Ectodermal cell (in vitro differentiated cells): ENCODE data around the gene SARM1.

ENCODE experiments used
- H3K27ac ChIP-seq: 2 replicates; pipeline ENCODE4 v1.7.0; 2013; ENCODE audit warnings: mild to moderate bottlenecking, low read depth, low read length; ENCODE audit not compliant: insufficient read depth, poor library complexity, severe bottlenecking
- H3K27me3 ChIP-seq: 2 replicates; pipeline ENCODE4 v1.7.0; 2013; ENCODE audit warnings: mild to moderate bottlenecking, low read length; ENCODE audit not compliant: insufficient read depth, control insufficient read depth, poor library complexity, severe bottlenecking
- H3K36me3 ChIP-seq: one replicate; pipeline ENCODE4 v1.7.0; 2013; ENCODE audit warnings: low read length; ENCODE audit not compliant: control insufficient read depth, insufficient read depth
- H3K4me1 ChIP-seq: one replicate; pipeline ENCODE4 v1.7.0; 2013; ENCODE audit warnings: low read length; ENCODE audit not compliant: control insufficient read depth, insufficient read depth
- H3K4me3 ChIP-seq: 2 replicates; pipeline ENCODE4 v1.7.0; 2013; ENCODE audit warnings: low read depth, low read length, control low read depth; ENCODE audit not compliant: insufficient read depth
- H3K9me3 ChIP-seq: 2 replicates; pipeline ENCODE4 v1.7.0; 2013; ENCODE audit warnings: mild to moderate bottlenecking, low read length, moderate library complexity; ENCODE audit not compliant: control insufficient read depth
- WGBS, 2 experiments: methylation state at CpG; one replicate each; pipeline ENCODE4 v1.1.7; 2013; ENCODE audit warnings: missing lambda C conversion rate in 2 of 2; 5-methylcytosine and 5-hydroxymethylcytosine counted together

SARM1 gene

GRCh38 chr17:28368306-28368831, 3.1 kb upstream of the SARM1 start:
- Histone ChIP-seq H3K27me3 (peaks cover 17% of the 10 kb centered on the region), H3K36me3 (no peaks in the 10 kb centered on the region), H3K4me3 (no peak overlapping the region), H3K9me3 (no peaks in the 10 kb centered on the region), H3K4me1 (peaks cover 13% of the 10 kb centered on the region), H3K27ac (no peak overlapping the region)
- whole genome bisulfite sequencing, 2 experiments = 90 to 96% methylated on average over 5 of the region's 5 CpGs

GRCh38 chr17:28368915-28369683, 2.4 kb upstream of the SARM1 start:
- Histone ChIP-seq H3K4me1 (peaks cover 13% of the 10 kb centered on the region), H3K36me3 (no peaks in the 10 kb centered on the region), H3K27me3 (peaks cover 24% of the 10 kb centered on the region), H3K27ac (no peak overlapping the region), H3K4me3 (no peak overlapping the region), H3K9me3 (no peaks in the 10 kb centered on the region)
- 92 to 95% methylated on average over 23 of the region's 23 CpGs for WGBS, 2 experiments

DNA sequence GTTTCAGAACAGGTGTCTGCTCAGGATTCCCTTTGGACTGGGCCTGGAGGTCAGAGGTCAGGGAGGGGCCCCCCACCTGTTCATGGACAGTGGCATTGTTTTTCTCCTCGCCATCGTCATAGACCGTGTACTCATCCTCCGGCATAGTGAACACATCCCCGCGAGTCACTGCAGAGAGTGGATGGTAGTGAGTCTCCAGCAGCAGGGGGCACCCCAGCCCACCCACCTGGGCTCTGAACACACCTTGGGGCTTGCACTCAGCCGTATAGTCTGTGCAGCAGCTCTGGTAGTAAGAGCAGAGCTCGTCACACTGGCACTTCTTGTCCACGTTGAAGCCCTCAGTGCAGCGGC, 1.8 kb upstream of the SARM1 start:
- peaks cover 13% of the 10 kb centered on the region for H3K4me1 ChIP-seq
- H3K36me3 ChIP-seq = no peaks in the 10 kb centered on the region
- H3K4me3 ChIP-seq = no peak overlapping the region
- no peaks in the 10 kb centered on the region for H3K9me3 ChIP-seq
- 83 to 87% methylated on average over 10 of the region's 10 CpGs for WGBS, 2 experiments
- peaks cover 30% of the 10 kb centered on the region for H3K27me3 ChIP-seq
- no peak overlapping the region for H3K27ac ChIP-seq

DNA sequence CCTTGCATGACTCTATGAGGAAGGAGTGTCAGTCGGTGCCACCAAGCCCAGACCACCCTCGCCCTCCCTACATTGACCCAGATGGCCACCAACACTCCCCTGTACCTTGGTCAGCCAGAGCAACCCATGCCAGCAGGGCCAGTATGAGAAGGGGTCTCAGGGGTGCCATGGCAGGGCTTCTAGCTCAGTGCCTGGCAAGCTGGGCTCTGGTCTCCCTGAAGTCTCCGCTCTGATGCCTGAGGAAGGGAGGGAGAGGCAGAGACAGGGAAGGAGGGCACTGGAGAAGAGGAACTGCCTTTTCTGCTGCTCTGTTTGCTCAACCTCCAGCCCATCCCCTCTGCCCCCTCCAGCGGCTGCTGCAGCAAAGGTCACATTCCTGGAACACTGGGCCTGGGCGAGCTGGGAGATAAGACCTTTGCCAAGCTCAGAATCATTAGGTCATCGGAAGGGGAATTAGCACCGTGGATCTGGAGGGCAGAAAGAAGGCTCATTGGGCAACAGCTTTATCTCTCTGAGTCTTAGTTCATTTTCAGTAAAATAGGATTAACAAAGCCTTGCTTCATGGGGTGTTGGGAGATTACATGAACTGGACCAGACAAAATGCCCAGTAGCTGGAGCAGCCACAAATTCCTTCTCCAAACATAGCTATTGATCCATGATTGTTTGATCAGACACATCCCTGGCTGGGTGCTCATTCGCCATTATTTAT, 1.3 kb upstream of the SARM1 start, which contains the start of gene VTN:
TSS of gene VTN (minus strand) at position 273 of the 709 bp plus-strand sequence. CDS start at position 169, 104 bp downstream.
- no peak within 1 kb of the TSS for H3K4me3 ChIP-seq
- peaks cover 13% of the 10 kb centered on the region for H3K4me1 ChIP-seq
- H3K9me3 ChIP-seq = no peaks in the 10 kb centered on the region
- H3K27ac ChIP-seq = peak within 1 kb of the TSS; percentile 56
- H3K27me3 ChIP-seq = peaks cover 34% of the 10 kb centered on the region
- 50 to 55% methylated on average over 8 of the region's 8 CpGs for WGBS, 2 experiments
- H3K36me3 ChIP-seq = no peaks in the 10 kb centered on the region

DNA sequence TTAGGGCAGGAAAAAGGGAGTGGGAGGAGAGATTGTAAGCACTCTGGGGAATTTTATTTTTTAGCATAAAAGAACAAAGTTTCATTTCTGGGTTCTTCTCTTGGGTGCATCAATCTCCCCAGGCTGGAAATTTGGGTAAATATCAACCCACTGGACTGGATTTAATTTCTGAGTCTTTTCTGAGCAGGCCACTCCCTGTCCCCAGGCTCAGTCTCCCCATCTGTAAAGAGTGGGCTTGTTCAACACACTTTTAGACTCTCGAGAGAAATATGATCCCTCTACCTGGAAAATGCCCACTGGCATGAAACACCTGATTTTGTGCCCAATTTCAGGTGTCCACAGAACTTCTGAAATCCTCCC, 770 bp upstream of the SARM1 start:
- WGBS, 2 experiments = 88 to 96% methylated on average over 1 of the region's 1 CpG
- Histone ChIP-seq H3K27ac (peak overlapping the region; percentile 56), H3K36me3 (no peaks in the 10 kb centered on the region), H3K27me3 (peaks cover 34% of the 10 kb centered on the region), H3K4me3 (no peak overlapping the region), H3K4me1 (peaks cover 13% of the 10 kb centered on the region), H3K9me3 (no peaks in the 10 kb centered on the region)

DNA sequence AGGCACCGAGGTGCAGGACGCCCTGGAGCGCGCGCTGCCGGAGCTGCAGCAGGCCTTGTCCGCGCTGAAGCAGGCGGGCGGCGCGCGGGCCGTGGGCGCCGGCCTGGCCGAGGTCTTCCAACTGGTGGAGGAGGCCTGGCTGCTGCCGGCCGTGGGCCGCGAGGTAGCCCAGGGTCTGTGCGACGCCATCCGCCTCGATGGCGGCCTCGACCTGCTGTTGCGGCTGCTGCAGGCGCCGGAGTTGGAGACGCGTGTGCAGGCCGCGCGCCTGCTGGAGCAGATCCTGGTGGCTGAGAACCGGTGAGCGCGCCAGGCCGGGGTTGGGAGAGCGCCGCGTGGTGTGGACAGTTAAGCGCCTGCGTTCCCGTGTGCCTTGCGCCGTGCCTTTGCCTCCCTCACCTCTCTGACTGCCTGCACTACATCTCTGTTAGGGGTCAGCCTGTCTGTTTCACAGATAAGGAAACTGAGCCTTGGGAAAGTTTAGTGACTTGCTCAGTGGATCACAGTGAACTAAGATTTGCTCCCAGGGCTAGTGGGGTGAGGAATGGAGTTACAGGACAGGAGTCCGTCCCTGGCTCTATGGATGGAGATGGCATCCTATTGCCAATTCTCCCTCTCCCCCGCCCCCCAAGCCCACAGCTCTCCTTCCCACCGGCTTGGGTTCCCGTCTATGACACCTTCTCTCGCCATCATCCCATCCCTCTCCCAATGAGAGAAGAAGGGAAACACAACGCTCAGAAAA, 880 bp downstream of the SARM1 start:
- Histone ChIP-seq H3K4me1 (peaks cover 13% of the 10 kb centered on the region), H3K4me3 (peak overlapping the region; percentile 46), H3K36me3 (no peaks in the 10 kb centered on the region), H3K27me3 (peaks cover 34% of the 10 kb centered on the region), H3K27ac (no peak overlapping the region), H3K9me3 (no peaks in the 10 kb centered on the region)
- 12 to 14% methylated on average over 53 of the region's 53 CpGs for WGBS, 2 experiments

DNA sequence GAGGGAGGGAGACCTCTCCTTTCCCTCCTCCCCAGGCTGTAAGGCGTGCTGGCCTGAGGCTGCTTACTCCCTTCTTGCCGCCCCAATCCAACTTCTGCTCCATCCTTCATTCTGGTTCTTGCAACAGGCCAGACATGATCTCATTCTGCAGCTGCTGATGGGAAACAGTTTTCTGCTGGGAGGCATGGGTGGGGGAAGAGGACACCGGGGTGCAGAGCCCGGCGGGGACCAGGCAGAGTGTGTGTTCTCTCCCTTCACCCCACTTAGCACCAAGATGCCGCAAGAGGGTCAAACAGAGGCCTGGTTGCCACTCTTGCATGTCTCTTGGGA, 1.4 kb downstream of the SARM1 start:
- Histone ChIP-seq H3K36me3 (no peaks in the 10 kb centered on the region), H3K9me3 (no peaks in the 10 kb centered on the region), H3K27me3 (peaks cover 34% of the 10 kb centered on the region), H3K4me3 (no peak overlapping the region), H3K4me1 (peaks cover 13% of the 10 kb centered on the region), H3K27ac (no peak overlapping the region)
- 90% methylated on average over 6 of the region's 6 CpGs for WGBS, 2 experiments

GRCh38 chr17:28379814-28380801, 8.6 kb downstream of the SARM1 start:
- H3K27me3 ChIP-seq = peaks cover 57% of the 10 kb centered on the region
- no peak overlapping the region for H3K4me3 ChIP-seq
- H3K9me3 ChIP-seq = no peaks in the 10 kb centered on the region
- no peaks in the 10 kb centered on the region for H3K4me1 ChIP-seq
- H3K36me3 ChIP-seq = no peaks in the 10 kb centered on the region
- WGBS, 2 experiments = 89 to 90% methylated on average over 10 of the region's 10 CpGs
- H3K27ac ChIP-seq = no peak overlapping the region

DNA sequence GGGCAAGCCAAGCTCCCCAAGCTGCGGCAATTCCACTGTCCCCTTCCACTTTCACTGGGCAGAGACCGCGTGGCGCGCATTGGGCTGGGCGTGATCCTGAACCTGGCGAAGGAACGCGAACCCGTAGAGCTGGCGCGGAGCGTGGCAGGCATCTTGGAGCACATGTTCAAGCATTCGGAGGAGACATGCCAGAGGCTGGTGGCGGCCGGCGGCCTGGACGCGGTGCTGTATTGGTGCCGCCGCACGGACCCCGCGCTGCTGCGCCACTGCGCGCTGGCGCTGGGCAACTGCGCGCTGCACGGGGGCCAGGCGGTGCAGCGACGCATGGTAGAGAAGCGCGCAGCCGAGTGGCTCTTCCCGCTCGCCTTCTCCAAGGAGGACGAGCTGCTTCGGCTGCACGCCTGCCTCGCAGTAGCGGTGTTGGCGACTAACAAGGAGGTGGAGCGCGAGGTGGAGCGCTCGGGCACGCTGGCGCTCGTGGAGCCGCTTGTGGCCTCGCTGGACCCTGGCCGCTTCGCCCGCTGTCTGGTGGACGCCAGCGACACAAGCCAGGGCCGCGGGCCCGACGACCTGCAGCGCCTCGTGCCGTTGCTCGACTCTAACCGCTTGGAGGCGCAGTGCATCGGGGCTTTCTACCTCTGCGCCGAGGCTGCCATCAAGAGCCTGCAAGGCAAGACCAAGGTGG, 9.8 kb downstream of the SARM1 start:
- Histone ChIP-seq H3K4me1 (no peaks in the 10 kb centered on the region), H3K9me3 (no peaks in the 10 kb centered on the region), H3K27ac (no peak overlapping the region), H3K4me3 (no peak overlapping the region), H3K36me3 (no peaks in the 10 kb centered on the region), H3K27me3 (peaks cover 69% of the 10 kb centered on the region)
- 25 to 27% methylated on average over 72 of the region's 72 CpGs for WGBS, 2 experiments
